ENCODE results near the gene DMKN. TPM values are rescaled to one million over a fixed set of nuclear protein-coding genes. Genes with fewer than 3 reads are reported as not detected.

Gene DMKN
- polyA plus RNA-seq, 2 of the 4 experiments (the other 2 are of a cell fraction): 21.5 to 40.6 TPM

DNA sequence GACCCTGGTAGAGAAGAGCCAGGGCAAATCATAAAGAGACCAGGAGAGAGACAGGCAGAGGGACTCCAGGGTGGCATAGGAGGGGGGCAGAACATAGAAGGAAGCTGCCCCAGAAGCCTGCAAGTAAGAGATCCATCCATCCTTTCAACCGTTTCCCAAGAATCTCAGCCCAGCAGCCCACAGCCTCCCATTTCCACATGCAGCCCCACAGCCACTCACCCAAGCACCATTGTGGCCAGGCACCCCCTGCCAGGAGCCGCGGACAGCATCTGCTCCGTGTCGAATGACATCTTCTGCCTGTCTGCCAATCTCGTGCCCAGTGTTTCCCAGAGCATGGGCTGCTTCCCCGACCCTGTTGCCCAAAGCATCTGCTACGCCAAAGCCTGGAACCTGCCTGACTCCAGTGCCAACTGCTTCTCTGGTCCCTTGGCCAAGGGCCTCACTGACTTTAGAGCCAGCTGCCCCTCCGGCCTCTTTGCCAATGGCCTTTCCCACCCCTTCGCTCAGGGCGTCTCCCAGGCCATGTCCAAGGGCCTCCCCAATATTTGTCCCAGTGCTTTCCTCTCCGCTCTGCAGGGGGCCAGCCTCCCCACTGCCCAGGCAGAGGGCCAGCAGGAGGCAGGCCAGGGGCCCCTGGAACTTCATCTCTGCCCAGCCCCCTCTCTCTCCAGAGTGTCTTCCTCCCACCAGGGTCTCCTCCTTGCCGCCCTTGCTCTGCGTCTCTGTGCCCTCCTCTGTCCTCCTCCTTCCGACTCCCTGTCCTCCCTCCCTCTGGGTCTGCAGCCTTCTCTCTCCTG is 420 bp downstream of the DMKN start:
- Histone ChIP-seq H3K4me2 (no peak overlapping the region; the same call in 2 of the 3 replicates), H3K4me1 (peaks cover 18% of the 10 kb centered on the region), H3K27ac (no peak overlapping the region), H3K9me3 (no peaks in the 10 kb centered on the region), H3K4me3 (no peak overlapping the region)
- ChIA-PET POLR2A (interaction anchor here (0.6 kb wide), 1 partner anchor 27 kb away, joined by 4 read pairs; no protein-coding TSS in a partner anchor), CTCF (interaction anchor here (0.9 to 6.2 kb wide), 7 partner anchors 17 to 105 kb away, joined by 3 to 50 read pairs (median 5); no protein-coding TSS in a partner anchor)
- no peak for DNase-seq (ENCODE audit: low read depth in 1 of 2, low spot score in 1 of 2)
- WGBS (ENCODE audit: missing lambda C conversion rate): 76% methylated on average over 15 of the region's 15 CpGs
- no peak for TF ChIP-seq HDAC2 (IDR thresholded peaks at IDR 0.05)
- TF ChIP-seq, protein P1, sequence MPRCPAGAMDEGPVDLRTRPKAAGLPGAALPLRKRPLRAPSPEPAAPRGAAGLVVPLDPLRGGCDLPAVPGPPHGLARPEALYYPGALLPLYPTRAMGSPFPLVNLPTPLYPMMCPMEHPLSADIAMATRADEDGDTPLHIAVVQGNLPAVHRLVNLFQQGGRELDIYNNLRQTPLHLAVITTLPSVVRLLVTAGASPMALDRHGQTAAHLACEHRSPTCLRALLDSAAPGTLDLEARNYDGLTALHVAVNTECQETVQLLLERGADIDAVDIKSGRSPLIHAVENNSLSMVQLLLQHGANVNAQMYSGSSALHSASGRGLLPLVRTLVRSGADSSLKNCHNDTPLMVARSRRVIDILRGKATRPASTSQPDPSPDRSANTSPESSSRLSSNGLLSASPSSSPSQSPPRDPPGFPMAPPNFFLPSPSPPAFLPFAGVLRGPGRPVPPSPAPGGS (IDR thresholded peaks at IDR 0.05): no peak
- TF ChIP-seq FOSL2 (IDR thresholded peaks at IDR 0.05): no peak
- TF ChIP-seq FOSL2 (CRISPR knock-in tag; IDR thresholded peaks at IDR 0.05): no peak
- no peak for TF ChIP-seq POLR2AphosphoS2 (conservative IDR thresholded peaks at IDR 0.05; ENCODE audit: low read length)
- TF ChIP-seq GATA3 (IDR thresholded peaks at IDR 0.05; ENCODE audit: borderline replicate concordance): no peak
- TF ChIP-seq KDM1A (IDR thresholded peaks at IDR 0.05; ENCODE audit: low read depth): no peak
- no peak for TF ChIP-seq SREBF2 (IDR thresholded peaks at IDR 0.05)
- no peak for TF ChIP-seq CEBPB (IDR thresholded peaks at IDR 0.05)
- no peak for TF ChIP-seq CBX2 (IDR thresholded peaks at IDR 0.05; ENCODE audit: borderline replicate concordance, low read depth)
- no peak for FAIRE-seq
- ATAC-seq: no peak

DNA sequence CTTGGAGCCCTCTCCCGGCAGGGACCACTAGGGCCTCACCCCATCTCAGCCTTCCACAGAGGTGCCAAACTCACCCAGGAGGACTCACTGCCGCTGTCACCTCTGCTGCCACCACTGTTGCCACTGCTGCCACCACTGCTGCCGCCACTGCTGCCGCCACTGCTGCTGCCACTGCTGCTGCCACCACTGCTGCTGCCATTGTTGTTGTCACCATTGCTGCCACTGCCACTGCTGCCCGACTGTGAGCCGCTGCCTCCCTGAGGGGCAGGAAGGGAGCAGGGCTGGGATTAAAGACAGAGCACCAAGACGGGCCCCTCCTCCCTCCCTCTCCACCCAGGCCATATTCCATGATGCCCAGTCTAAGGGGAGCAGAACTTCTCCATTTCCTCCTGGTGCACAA is 2.1 kb downstream of the DMKN start:
- ATAC-seq (no peak), FAIRE-seq (no peak), DNase-seq (ENCODE audit: low read depth in 1 of 2, low spot score in 1 of 2) (no peak)
- no peaks in the 10 kb centered on the region for H3K9me3 ChIP-seq
- TF ChIP-seq GATA3 (IDR thresholded peaks at IDR 0.05; ENCODE audit: borderline replicate concordance) (no peak), ESRRA (IDR thresholded peaks at IDR 0.05; ENCODE audit: borderline replicate concordance, low read length) (no peak), CBX8 (IDR thresholded peaks at IDR 0.05) (no peak), CHD4 (IDR thresholded peaks at IDR 0.05; ENCODE audit: borderline replicate concordance) (no peak), HOXB13 (CRISPR knock-in tag; IDR thresholded peaks at IDR 0.05; ENCODE audit: low read depth) (no peak)
- TF ChIP-seq, protein P2, sequence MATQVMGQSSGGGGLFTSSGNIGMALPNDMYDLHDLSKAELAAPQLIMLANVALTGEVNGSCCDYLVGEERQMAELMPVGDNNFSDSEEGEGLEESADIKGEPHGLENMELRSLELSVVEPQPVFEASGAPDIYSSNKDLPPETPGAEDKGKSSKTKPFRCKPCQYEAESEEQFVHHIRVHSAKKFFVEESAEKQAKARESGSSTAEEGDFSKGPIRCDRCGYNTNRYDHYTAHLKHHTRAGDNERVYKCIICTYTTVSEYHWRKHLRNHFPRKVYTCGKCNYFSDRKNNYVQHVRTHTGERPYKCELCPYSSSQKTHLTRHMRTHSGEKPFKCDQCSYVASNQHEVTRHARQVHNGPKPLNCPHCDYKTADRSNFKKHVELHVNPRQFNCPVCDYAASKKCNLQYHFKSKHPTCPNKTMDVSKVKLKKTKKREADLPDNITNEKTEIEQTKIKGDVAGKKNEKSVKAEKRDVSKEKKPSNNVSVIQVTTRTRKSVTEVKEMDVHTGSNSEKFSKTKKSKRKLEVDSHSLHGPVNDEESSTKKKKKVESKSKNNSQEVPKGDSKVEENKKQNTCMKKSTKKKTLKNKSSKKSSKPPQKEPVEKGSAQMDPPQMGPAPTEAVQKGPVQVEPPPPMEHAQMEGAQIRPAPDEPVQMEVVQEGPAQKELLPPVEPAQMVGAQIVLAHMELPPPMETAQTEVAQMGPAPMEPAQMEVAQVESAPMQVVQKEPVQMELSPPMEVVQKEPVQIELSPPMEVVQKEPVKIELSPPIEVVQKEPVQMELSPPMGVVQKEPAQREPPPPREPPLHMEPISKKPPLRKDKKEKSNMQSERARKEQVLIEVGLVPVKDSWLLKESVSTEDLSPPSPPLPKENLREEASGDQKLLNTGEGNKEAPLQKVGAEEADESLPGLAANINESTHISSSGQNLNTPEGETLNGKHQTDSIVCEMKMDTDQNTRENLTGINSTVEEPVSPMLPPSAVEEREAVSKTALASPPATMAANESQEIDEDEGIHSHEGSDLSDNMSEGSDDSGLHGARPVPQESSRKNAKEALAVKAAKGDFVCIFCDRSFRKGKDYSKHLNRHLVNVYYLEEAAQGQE (IDR thresholded peaks at IDR 0.05): no peak
- no peak overlapping the region for H3K27ac ChIP-seq
- ChIA-PET POLR2A (interaction anchor here (1.6 kb wide), 1 partner anchor 24 kb away, joined by 9 read pairs; no protein-coding TSS in a partner anchor), CTCF (interaction anchor here (0.7 to 10.2 kb wide), 40 partner anchors 11 to 467 kb away, joined by 3 to 207 read pairs (median 8); partner anchors contain the start of genes ATP4A, FFAR1, HAUS5 and KRTDAP)
- peaks cover 16% of the 10 kb centered on the region for H3K4me1 ChIP-seq
- 62% methylated on average over 7 of the region's 7 CpGs for WGBS (ENCODE audit: missing lambda C conversion rate)
- no peak overlapping the region for H3K4me3 ChIP-seq
- no peak overlapping the region for H3K4me2 ChIP-seq

DNA sequence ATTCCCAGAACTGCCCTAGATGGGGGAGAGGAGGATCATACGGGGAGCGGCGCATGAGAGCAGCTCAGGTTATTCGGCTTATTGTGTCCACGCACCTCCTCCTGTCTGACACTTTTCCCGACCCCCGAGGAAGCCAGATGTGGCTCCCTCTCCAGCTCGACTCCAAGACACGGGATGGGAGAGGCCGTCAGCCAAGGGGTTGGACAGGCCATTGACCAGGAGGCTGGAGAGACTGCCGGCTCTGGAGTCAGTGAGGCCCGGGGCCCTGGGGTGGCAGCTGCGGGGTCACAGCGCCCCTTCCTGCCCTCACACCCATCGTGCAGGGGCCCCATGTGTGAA is 2.9 kb downstream of the DMKN start:
- H3K4me3 ChIP-seq: peak overlapping the region; percentile 48; the same call in 2 of the 3 replicates
- no peaks in the 10 kb centered on the region for H3K9me3 ChIP-seq
- TF ChIP-seq SMC3 (IDR thresholded peaks at IDR 0.05) (no peak), RAD21 (conservative IDR thresholded peaks at IDR 0.05 in 1 of 2, IDR thresholded peaks at IDR 0.05 in 1 of 2) (0 out of 5 replicates have a peak, but pooled peaks of 1 of the 2 experiments have one; percentile 18), BHLHE40 (IDR thresholded peaks at IDR 0.05; ENCODE audit: low read depth, low read length) (no peak), KDM5A (IDR thresholded peaks at IDR 0.05) (no peak)
- TF ChIP-seq, protein P3, sequence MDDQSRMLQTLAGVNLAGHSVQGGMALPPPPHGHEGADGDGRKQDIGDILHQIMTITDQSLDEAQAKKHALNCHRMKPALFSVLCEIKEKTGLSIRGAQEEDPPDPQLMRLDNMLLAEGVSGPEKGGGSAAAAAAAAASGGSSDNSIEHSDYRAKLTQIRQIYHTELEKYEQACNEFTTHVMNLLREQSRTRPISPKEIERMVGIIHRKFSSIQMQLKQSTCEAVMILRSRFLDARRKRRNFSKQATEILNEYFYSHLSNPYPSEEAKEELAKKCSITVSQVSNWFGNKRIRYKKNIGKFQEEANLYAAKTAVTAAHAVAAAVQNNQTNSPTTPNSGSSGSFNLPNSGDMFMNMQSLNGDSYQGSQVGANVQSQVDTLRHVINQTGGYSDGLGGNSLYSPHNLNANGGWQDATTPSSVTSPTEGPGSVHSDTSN (IDR thresholded peaks at IDR 0.05): no peak
- TF ChIP-seq, protein P4, sequence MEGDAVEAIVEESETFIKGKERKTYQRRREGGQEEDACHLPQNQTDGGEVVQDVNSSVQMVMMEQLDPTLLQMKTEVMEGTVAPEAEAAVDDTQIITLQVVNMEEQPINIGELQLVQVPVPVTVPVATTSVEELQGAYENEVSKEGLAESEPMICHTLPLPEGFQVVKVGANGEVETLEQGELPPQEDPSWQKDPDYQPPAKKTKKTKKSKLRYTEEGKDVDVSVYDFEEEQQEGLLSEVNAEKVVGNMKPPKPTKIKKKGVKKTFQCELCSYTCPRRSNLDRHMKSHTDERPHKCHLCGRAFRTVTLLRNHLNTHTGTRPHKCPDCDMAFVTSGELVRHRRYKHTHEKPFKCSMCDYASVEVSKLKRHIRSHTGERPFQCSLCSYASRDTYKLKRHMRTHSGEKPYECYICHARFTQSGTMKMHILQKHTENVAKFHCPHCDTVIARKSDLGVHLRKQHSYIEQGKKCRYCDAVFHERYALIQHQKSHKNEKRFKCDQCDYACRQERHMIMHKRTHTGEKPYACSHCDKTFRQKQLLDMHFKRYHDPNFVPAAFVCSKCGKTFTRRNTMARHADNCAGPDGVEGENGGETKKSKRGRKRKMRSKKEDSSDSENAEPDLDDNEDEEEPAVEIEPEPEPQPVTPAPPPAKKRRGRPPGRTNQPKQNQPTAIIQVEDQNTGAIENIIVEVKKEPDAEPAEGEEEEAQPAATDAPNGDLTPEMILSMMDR (IDR thresholded peaks at IDR 0.05): peak; percentile 26; the same call in 1 of the 3 replicates
- H3K4me2 ChIP-seq: peak overlapping the region; percentile 86
- POLR2A ChIA-PET: interaction anchor here (0.7 to 1.6 kb wide), 12 partner anchors 13 to 235 kb away, joined by 3 to 11 read pairs (median 4); partner anchors contain the start of genes PSENEN and U2AF1L4
- H3K4me1 ChIP-seq: peaks cover 16% of the 10 kb centered on the region
- CTCF ChIA-PET: interaction anchor here (0.6 to 10.2 kb wide), 81 partner anchors 8 to 466 kb away, joined by 3 to 207 read pairs (median 5); partner anchors contain the start of genes ATP4A, ETV2, FFAR1 and FFAR2
- no peak for DNase-seq (ENCODE audit: low read depth in 1 of 2, low spot score in 1 of 2)
- no peak for FAIRE-seq
- H3K27ac ChIP-seq: no peak overlapping the region
- WGBS (ENCODE audit: missing lambda C conversion rate): 16% methylated on average over 15 of the region's 15 CpGs
- peak; percentile 20 to 42 for ATAC-seq
